Measurements from ENCODE around the gene RARS1.

The RARS1 gene

DNA sequence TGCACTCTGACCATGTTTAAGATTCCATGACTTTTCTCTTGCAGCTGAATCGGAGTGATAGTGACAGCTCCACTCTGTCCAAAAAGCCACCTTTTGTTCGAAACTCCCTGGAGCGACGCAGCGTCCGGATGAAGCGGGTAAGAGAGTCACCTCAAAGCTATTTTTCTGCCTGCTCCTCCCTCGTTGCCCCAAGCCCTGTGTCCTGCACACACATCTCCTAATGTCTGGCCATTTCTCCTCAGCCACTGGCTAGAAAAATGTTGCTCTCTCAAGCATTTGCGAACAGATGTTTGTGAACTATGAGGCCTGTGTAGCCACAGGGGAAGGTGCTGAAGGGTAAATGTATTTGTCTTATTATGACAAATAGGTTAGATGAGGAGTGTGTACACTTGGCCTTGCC is 25.7 kb upstream of the RARS1 start:
- Histone ChIP-seq H3K27me3 (ENCODE audit: insufficient read depth, low read length) (no peaks in the 10 kb centered on the region), H3K4me1 (ENCODE audit: control insufficient read depth, insufficient read depth, low read length, unreplicated experiment) (no peaks in the 10 kb centered on the region), H3K27ac (ENCODE audit: low read depth, low read length) (no peak overlapping the region), H3K4me3 (ENCODE audit: low read depth, low read length) (no peak overlapping the region), H3K79me2 (ENCODE audit: control insufficient read depth, insufficient read depth, low read length, unreplicated experiment) (no peaks in the 10 kb centered on the region), H3K36me3 (ENCODE audit: insufficient read depth, low read length) (no peaks in the 10 kb centered on the region), H2AFZ (ENCODE audit: low read length, unreplicated experiment) (no peak overlapping the region)

DNA sequence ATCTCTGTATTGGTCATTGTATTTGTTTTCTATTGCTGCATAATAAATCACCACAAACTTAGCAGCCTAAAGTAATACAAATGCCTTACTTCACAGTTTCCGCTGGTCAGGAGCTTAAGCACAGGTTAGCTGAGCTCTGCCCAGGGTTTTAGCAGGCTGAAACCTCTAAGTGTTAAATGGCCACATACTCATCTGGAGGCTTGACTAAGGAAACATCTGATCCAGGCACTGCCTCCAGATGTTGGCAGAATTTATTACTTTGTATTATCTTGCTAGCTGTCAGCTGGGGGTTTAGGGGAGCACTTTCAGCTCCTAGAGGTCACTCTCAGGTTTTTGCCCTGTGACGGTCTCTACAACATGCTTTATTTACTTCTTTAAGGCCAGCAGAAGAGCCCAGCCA is 23.2 kb upstream of the RARS1 start:
- Histone ChIP-seq H3K27ac (ENCODE audit: low read depth, low read length) (no peak overlapping the region), H3K4me3 (ENCODE audit: low read depth, low read length) (no peak overlapping the region), H3K4me1 (ENCODE audit: control insufficient read depth, insufficient read depth, low read length, unreplicated experiment) (no peaks in the 10 kb centered on the region), H3K27me3 (ENCODE audit: insufficient read depth, low read length) (no peaks in the 10 kb centered on the region), H3K79me2 (ENCODE audit: control insufficient read depth, insufficient read depth, low read length, unreplicated experiment) (no peaks in the 10 kb centered on the region), H3K36me3 (ENCODE audit: insufficient read depth, low read length) (no peaks in the 10 kb centered on the region), H2AFZ (ENCODE audit: low read length, unreplicated experiment) (no peak overlapping the region)

DNA sequence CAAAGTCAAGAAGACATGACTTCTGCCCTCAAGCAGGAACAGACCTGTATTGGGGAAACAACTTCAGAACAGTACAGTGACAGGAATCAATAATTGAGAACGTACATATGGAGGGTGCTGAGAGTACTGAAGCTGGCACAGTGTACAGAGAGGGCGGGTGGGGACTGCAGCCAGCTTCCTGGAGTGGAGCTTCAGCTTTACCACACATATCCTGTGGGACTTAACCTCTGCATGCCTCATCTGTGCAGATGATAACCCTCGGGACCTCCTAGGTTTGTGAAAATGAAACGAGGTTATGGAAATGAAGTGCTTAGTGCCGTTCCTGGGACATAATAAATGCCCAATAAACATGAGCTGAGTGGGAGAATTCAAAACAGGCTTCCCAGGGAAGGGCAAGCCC is 22.1 kb upstream of the RARS1 start:
- Histone ChIP-seq H3K36me3 (ENCODE audit: insufficient read depth, low read length) (no peaks in the 10 kb centered on the region), H3K79me2 (ENCODE audit: control insufficient read depth, insufficient read depth, low read length, unreplicated experiment) (no peaks in the 10 kb centered on the region), H3K4me1 (ENCODE audit: control insufficient read depth, insufficient read depth, low read length, unreplicated experiment) (no peaks in the 10 kb centered on the region), H2AFZ (ENCODE audit: low read length, unreplicated experiment) (no peak overlapping the region), H3K27me3 (ENCODE audit: insufficient read depth, low read length) (no peaks in the 10 kb centered on the region), H3K27ac (ENCODE audit: low read depth, low read length) (no peak overlapping the region), H3K4me3 (ENCODE audit: low read depth, low read length) (no peak overlapping the region)

DNA sequence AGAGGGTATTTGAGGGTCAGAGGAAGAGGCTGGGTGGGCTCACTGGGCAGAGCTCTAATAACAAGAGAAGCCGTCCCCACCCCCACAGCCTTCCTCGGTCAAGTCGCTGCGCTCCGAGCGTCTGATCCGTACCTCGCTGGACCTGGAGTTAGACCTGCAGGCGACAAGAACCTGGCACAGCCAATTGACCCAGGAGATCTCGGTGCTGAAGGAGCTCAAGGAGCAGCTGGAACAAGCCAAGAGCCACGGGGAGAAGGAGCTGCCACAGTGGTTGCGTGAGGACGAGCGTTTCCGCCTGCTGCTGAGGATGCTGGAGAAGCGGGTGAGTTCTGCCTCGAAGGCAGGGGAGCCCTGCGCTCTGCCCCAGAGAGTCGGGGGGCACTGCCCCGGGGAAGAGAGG is 21.6 kb upstream of the RARS1 start:
- H3K36me3 ChIP-seq (ENCODE audit: insufficient read depth, low read length): no peaks in the 10 kb centered on the region
- no peak overlapping the region for H3K27ac ChIP-seq (ENCODE audit: low read depth, low read length)
- H3K27me3 ChIP-seq (ENCODE audit: insufficient read depth, low read length): no peaks in the 10 kb centered on the region
- H3K79me2 ChIP-seq (ENCODE audit: control insufficient read depth, insufficient read depth, low read length, unreplicated experiment): no peaks in the 10 kb centered on the region
- H3K4me3 ChIP-seq (ENCODE audit: low read depth, low read length): no peak overlapping the region
- H2AFZ ChIP-seq (ENCODE audit: low read length, unreplicated experiment): no peak overlapping the region
- no peaks in the 10 kb centered on the region for H3K4me1 ChIP-seq (ENCODE audit: control insufficient read depth, insufficient read depth, low read length, unreplicated experiment)

DNA sequence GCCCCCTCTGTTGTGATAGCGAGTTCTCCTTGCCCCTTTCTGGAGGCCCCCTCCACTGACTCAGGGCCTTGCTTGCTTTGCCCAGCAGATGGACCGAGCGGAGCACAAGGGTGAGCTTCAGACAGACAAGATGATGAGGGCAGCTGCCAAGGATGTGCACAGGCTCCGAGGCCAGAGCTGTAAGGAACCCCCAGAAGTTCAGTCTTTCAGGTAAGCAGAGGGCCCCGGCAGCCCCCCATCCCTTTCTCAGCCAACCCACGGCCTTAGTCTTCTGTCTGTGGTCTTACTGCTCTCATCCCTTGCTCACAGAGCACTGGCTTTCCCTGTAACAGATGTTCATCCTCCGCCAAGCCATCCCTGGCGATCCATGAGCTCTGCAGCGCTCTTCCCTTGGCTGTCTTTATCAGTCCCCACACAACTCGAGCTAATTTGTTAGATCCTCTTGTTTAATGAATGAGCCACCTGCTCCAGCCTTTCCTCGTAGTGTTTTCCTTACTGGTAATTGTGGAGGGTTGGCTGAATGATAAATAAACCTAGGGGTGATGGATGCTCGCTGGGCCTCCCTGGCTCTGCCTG is 18.4 kb upstream of the RARS1 start:
- H3K27ac ChIP-seq (ENCODE audit: low read depth, low read length): no peak overlapping the region
- no peaks in the 10 kb centered on the region for H3K79me2 ChIP-seq (ENCODE audit: control insufficient read depth, insufficient read depth, low read length, unreplicated experiment)
- no peak overlapping the region for H3K4me3 ChIP-seq (ENCODE audit: low read depth, low read length)
- no peaks in the 10 kb centered on the region for H3K27me3 ChIP-seq (ENCODE audit: insufficient read depth, low read length)
- no peak overlapping the region for H2AFZ ChIP-seq (ENCODE audit: low read length, unreplicated experiment)
- no peaks in the 10 kb centered on the region for H3K36me3 ChIP-seq (ENCODE audit: insufficient read depth, low read length)
- H3K4me1 ChIP-seq (ENCODE audit: control insufficient read depth, insufficient read depth, low read length, unreplicated experiment): peaks cover 16% of the 10 kb centered on the region

DNA sequence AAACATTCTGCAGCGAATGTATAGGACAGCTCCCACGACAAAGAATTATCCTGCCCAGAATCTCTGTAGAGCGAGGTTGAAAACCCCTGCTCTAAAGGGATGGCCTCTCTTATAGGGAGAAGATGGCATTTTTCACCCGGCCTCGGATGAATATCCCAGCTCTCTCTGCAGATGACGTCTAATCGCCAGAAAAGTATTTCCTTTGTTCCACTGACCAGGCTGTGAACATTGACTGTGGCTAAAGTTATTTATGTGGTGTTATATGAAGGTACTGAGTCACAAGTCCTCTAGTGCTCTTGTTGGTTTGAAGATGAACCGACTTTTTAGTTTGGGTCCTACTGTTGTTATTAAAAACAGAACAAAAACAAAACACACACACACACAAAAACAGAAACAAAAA is 17.4 kb upstream of the RARS1 start:
- no peaks in the 10 kb centered on the region for H3K79me2 ChIP-seq (ENCODE audit: control insufficient read depth, insufficient read depth, low read length, unreplicated experiment)
- no peak overlapping the region for H2AFZ ChIP-seq (ENCODE audit: low read length, unreplicated experiment)
- no peaks in the 10 kb centered on the region for H3K27me3 ChIP-seq (ENCODE audit: insufficient read depth, low read length)
- peaks cover 16% of the 10 kb centered on the region for H3K4me1 ChIP-seq (ENCODE audit: control insufficient read depth, insufficient read depth, low read length, unreplicated experiment)
- H3K36me3 ChIP-seq (ENCODE audit: insufficient read depth, low read length): no peaks in the 10 kb centered on the region
- H3K27ac ChIP-seq (ENCODE audit: low read depth, low read length): peak overlapping the region; percentile 9; the same call in 1 of the 2 replicates
- no peak overlapping the region for H3K4me3 ChIP-seq (ENCODE audit: low read depth, low read length)

DNA sequence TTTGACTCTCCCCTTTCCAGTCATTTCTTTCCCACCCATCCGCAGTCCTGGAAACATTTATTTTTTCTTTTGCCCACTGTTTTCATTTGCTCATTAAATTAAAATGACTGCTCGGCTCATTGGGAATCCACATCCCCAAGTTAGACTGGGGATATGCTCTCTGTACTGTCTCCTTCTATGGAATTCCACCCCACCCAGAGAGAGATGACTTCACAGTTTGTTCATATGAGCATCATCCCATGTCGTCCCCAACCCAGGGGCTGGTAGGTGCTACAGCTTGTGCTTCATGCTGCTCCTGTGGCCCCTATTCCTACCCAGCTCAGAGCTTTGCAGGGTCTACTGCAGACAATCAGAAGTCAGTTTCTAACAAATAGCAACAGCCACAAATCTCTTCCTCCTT is 16.5 kb upstream of the RARS1 start:
- Histone ChIP-seq H3K27ac (ENCODE audit: low read depth, low read length) (no peak overlapping the region), H3K36me3 (ENCODE audit: insufficient read depth, low read length) (no peaks in the 10 kb centered on the region)

DNA sequence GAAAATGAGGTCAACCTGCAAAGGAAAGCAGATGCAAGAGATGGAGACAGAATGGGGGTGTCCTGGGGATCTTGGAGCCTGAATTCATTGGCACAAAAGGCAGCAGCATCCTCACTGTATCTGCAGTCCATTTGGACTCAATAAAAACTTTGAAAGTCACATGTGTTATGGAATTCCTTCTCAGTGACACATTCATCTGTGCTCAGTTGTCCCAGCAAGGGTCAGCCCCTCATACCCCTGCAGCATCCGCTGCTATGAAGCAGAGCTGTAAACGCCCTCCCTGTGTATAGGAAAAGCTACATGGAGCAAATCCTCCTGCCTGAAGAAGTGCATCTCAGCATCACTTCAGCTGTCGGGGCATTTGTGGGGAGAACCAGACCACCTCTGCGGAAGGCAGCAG is 14.5 kb upstream of the RARS1 start:
- Histone ChIP-seq H3K27ac (ENCODE audit: low read depth, low read length) (peak overlapping the region; percentile 49), H3K27me3 (ENCODE audit: insufficient read depth, low read length) (no peaks in the 10 kb centered on the region), H3K4me3 (ENCODE audit: low read depth, low read length) (no peak overlapping the region), H2AFZ (ENCODE audit: low read length, unreplicated experiment) (no peak overlapping the region), H3K79me2 (ENCODE audit: control insufficient read depth, insufficient read depth, low read length, unreplicated experiment) (no peaks in the 10 kb centered on the region), H3K4me1 (ENCODE audit: control insufficient read depth, insufficient read depth, low read length, unreplicated experiment) (peaks cover 16% of the 10 kb centered on the region), H3K36me3 (ENCODE audit: insufficient read depth, low read length) (no peaks in the 10 kb centered on the region)

More for the DNA sequence above, 16.5 kb upstream of the RARS1 start:
- Histone ChIP-seq H2AFZ (ENCODE audit: low read length, unreplicated experiment) (no peak overlapping the region), H3K27me3 (ENCODE audit: insufficient read depth, low read length) (no peaks in the 10 kb centered on the region), H3K79me2 (ENCODE audit: control insufficient read depth, insufficient read depth, low read length, unreplicated experiment) (no peaks in the 10 kb centered on the region), H3K4me3 (ENCODE audit: low read depth, low read length) (no peak overlapping the region), H3K4me1 (ENCODE audit: control insufficient read depth, insufficient read depth, low read length, unreplicated experiment) (peaks cover 16% of the 10 kb centered on the region)

DNA sequence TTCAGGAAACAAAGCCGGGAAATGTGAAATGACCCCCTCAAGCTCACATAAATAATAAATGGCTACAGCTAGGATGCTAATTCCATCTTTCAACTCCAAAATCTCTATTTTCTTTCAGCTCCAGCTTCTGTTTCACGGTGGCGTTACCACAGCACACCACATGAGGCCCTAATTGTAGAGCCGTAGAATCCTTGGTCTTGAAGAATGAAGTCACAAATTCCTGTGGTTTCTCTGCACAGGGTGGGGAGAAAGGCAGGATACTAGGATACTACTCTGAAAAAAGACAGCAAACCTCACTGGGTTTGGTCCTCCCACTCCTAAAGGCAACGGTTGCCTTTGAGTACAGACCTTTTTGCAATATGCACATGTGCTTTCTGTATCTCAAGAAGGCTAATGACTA is 13.9 kb upstream of the RARS1 start:
- H3K27me3 ChIP-seq (ENCODE audit: insufficient read depth, low read length): no peaks in the 10 kb centered on the region
- H3K4me3 ChIP-seq (ENCODE audit: low read depth, low read length): no peak overlapping the region
- no peak overlapping the region for H2AFZ ChIP-seq (ENCODE audit: low read length, unreplicated experiment)
- no peaks in the 10 kb centered on the region for H3K79me2 ChIP-seq (ENCODE audit: control insufficient read depth, insufficient read depth, low read length, unreplicated experiment)
- peak overlapping the region; percentile 49 for H3K27ac ChIP-seq (ENCODE audit: low read depth, low read length)
- H3K4me1 ChIP-seq (ENCODE audit: control insufficient read depth, insufficient read depth, low read length, unreplicated experiment): peaks cover 16% of the 10 kb centered on the region
- no peaks in the 10 kb centered on the region for H3K36me3 ChIP-seq (ENCODE audit: insufficient read depth, low read length)

DNA sequence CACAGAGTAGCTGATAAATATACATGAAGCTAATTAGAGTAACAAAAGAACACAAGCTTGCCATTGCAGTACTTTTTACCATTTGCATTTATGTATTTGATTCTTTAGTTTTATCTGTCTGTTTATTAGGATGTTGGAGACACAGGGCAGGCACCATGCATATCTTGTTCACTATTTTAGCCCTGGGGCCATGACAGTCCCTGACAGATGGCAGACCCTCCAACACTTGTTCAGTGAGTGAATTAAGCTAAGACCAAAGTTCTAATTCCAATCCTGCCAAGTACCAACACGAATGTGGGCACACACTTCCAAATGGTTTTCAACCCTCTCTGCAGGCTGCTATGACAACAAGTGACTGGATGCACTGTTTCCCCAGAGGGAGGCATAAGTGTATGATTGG is 12.0 kb upstream of the RARS1 start:
- H3K79me2 ChIP-seq (ENCODE audit: control insufficient read depth, insufficient read depth, low read length, unreplicated experiment): no peaks in the 10 kb centered on the region
- no peak overlapping the region for H2AFZ ChIP-seq (ENCODE audit: low read length, unreplicated experiment)
- no peaks in the 10 kb centered on the region for H3K36me3 ChIP-seq (ENCODE audit: insufficient read depth, low read length)
- no peak overlapping the region for H3K4me3 ChIP-seq (ENCODE audit: low read depth, low read length)
- H3K27me3 ChIP-seq (ENCODE audit: insufficient read depth, low read length): no peaks in the 10 kb centered on the region
- H3K4me1 ChIP-seq (ENCODE audit: control insufficient read depth, insufficient read depth, low read length, unreplicated experiment): peaks cover 16% of the 10 kb centered on the region
- no peak overlapping the region for H3K27ac ChIP-seq (ENCODE audit: low read depth, low read length)

DNA sequence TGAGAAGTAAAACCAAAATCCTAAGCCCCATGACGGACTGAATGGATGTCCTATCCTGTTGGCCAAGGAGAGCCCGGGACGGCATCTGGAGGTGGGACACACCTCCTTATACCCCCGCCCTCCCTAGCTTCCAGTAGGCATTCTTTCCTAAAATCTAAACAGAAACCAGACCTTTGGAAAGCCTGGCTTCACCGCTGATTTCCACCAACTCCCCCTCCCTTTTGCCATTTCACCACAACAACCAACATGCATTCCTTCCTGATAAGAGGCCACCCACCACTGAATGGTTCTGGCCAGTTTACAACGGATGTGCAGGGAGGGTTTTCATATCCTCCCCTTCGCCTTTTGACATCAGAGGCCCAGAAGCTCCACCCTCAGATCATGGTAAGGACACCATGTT is 9.2 kb upstream of the RARS1 start:
- H2AFZ ChIP-seq (ENCODE audit: low read length, unreplicated experiment): no peak overlapping the region
- H3K27me3 ChIP-seq (ENCODE audit: insufficient read depth, low read length): no peaks in the 10 kb centered on the region
- H3K4me3 ChIP-seq (ENCODE audit: low read depth, low read length): no peak overlapping the region
- H3K4me1 ChIP-seq (ENCODE audit: control insufficient read depth, insufficient read depth, low read length, unreplicated experiment): peaks cover 8% of the 10 kb centered on the region
- H3K36me3 ChIP-seq (ENCODE audit: insufficient read depth, low read length): no peaks in the 10 kb centered on the region
- no peaks in the 10 kb centered on the region for H3K79me2 ChIP-seq (ENCODE audit: control insufficient read depth, insufficient read depth, low read length, unreplicated experiment)
- no peak overlapping the region for H3K27ac ChIP-seq (ENCODE audit: low read depth, low read length)

Measured in ACC112 (cell line).